ENCODE data around the gene NPM1.
"Not testable (repeated sequence)": the region's sequence is repeated elsewhere in the genome, so short reads cannot be mapped to it uniquely, and the experiment has no call there.

GRCh38 chr5:171370881-171371280 lies 16.8 kb upstream of the NPM1 start:
- TF ChIP-seq CTCF (IDR thresholded peaks at IDR 0.05; ENCODE audit: low read length), result peak; percentile 24; the same call in 1 of the 2 replicates
- TF ChIP-seq EZH2phosphoT487 (IDR thresholded peaks at IDR 0.05; ENCODE audit: low read length), result not testable (repeated sequence)
